Peyer's patch (tissue), 4 donors: ENCODE results near the gene FHOD3. TPM values are rescaled to one million over a fixed set of nuclear protein-coding genes. Genes with fewer than 3 reads are reported as not detected.

ENCODE experiments used
- DNase-seq, 3 donors: peaks; one replicate each; pipeline ENCODE4 v3.0.0-alpha.2; 2017 to 2019
- H3K27ac ChIP-seq, 4 donors: fragments of 200-600 bp; sonication (generic); one replicate each; pipeline ENCODE4 v1.5.1; 2016 to 2019
- H3K27me3 ChIP-seq, 2 donors: fragments of 200-600 bp; sonication (generic); one replicate each; pipeline ENCODE4 v1.5.1; 2019
- H3K36me3 ChIP-seq, 3 donors: fragments of 200-600 bp; sonication (generic); one replicate each; pipeline ENCODE4 v1.5.1; 2016 to 2019
- H3K4me1 ChIP-seq, 4 donors: fragments of 200-600 bp; sonication (generic); one replicate each; pipeline ENCODE4 v1.5.1; 2016 to 2019
- H3K4me3 ChIP-seq, 4 donors: fragments of 200-600 bp; sonication (generic); 1 replicate in 3 of 4; 2 replicates in 1 of 4; pipeline ENCODE4 v1.5.1; 2016 to 2019; ENCODE audit warnings: mild to moderate bottlenecking in 1 of 4
- H3K9me3 ChIP-seq, 4 donors: fragments of 200-600 bp; sonication (generic); one replicate each; pipeline ENCODE4 v1.5.1; 2016 to 2019; ENCODE audit warnings: mild to moderate bottlenecking in 1 of 4
- POLR2A ChIP-seq, 2 donors: fragments of 450-650 bp; IDR thresholded peaks; one replicate each; pipeline ENCODE4 v1.5.1; 2017; ENCODE audit warnings: antibody characterized with exemption in 2 of 2, mild to moderate bottlenecking in 2 of 2, moderate library complexity in 2 of 2
- total RNA-seq, 4 donors: library from RNA; depleted of rRNA; stranded (reverse); fragments of >200 nt; gene quantifications; one replicate each; pipeline ENCODE4 v1.1.0, GENCODE V29; 2016
- TF ChIP-seq, protein P1 (sequence below), 6 experiments: fragments of 450-650 bp in 4 of 6; fragments of 200-600 bp in 2 of 6; sonication (generic) in 1 of 6; IDR thresholded peaks; one replicate each; pipeline ENCODE4 v1.5.1; 2017 to 2019; ENCODE audit warnings: antibody characterized with exemption in 6 of 6, mild to moderate bottlenecking in 3 of 6, moderate library complexity in 1 of 6

FHOD3 gene
- total RNA-seq, 4 donors from 2014 or later: 0.53 to 10.7 (median 4.6) TPM

DNA sequence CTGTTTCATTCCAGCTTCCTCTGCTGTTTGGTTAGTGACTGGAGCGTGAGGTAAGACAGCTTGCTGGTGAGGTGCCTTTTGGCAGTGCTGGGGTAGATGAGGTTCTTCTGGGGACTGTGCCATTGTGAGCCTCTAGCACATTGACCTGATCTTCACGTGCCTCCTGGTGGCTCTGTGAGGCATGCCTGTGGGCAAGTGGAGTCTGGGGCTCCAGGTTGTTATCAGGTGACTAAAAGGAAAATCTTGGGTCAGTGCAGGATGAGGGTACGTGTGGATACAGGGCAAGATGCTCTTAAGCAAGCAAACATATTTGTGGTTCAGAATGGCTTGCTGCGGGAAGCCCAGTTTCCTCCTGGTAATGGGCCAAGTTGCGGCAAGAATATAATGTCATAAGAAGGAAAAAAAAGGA lies 75.4 kb downstream of the FHOD3 start:
- H3K4me1 ChIP-seq: no peaks in the 10 kb centered on the region
- no peak for DNase-seq
- H3K9me3 ChIP-seq: no peaks in the 10 kb centered on the region
- H3K4me3 ChIP-seq: no peak overlapping the region
- no peaks in the 10 kb centered on the region for H3K36me3 ChIP-seq
- TF ChIP-seq POLR2A (IDR thresholded peaks at IDR 0.05): no peak
- TF ChIP-seq, protein P1, sequence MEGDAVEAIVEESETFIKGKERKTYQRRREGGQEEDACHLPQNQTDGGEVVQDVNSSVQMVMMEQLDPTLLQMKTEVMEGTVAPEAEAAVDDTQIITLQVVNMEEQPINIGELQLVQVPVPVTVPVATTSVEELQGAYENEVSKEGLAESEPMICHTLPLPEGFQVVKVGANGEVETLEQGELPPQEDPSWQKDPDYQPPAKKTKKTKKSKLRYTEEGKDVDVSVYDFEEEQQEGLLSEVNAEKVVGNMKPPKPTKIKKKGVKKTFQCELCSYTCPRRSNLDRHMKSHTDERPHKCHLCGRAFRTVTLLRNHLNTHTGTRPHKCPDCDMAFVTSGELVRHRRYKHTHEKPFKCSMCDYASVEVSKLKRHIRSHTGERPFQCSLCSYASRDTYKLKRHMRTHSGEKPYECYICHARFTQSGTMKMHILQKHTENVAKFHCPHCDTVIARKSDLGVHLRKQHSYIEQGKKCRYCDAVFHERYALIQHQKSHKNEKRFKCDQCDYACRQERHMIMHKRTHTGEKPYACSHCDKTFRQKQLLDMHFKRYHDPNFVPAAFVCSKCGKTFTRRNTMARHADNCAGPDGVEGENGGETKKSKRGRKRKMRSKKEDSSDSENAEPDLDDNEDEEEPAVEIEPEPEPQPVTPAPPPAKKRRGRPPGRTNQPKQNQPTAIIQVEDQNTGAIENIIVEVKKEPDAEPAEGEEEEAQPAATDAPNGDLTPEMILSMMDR (IDR thresholded peaks at IDR 0.05): no peak
- no peak overlapping the region for H3K27ac ChIP-seq
- no peaks in the 10 kb centered on the region for H3K27me3 ChIP-seq

DNA sequence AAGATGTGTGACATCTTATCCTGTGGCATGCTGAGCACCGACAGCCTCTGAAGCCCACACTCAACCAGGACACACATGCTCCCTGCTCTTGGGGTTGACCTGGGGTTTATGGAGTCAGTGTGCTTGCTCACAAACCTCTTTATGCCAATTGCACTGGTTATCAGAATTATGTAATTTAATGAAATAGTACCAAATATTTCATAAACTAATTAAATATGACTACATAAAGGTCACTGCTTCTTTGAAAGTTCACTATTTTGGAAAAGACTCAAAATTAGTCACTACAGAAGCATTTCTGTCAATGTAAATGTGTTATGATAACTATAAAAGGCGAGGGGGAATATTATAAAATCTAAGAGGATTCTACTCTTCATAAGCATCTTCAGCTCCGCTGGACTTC lies 76.7 kb downstream of the FHOD3 start:
- H3K36me3 ChIP-seq: no peaks in the 10 kb centered on the region
- no peak overlapping the region for H3K4me3 ChIP-seq
- DNase-seq: no peak
- no peaks in the 10 kb centered on the region for H3K9me3 ChIP-seq
- H3K4me1 ChIP-seq: no peaks in the 10 kb centered on the region
- no peak overlapping the region for H3K27ac ChIP-seq
- no peaks in the 10 kb centered on the region for H3K27me3 ChIP-seq
- no peak for TF ChIP-seq POLR2A (IDR thresholded peaks at IDR 0.05)
- TF ChIP-seq, protein P1 (IDR thresholded peaks at IDR 0.05): no peak

DNA sequence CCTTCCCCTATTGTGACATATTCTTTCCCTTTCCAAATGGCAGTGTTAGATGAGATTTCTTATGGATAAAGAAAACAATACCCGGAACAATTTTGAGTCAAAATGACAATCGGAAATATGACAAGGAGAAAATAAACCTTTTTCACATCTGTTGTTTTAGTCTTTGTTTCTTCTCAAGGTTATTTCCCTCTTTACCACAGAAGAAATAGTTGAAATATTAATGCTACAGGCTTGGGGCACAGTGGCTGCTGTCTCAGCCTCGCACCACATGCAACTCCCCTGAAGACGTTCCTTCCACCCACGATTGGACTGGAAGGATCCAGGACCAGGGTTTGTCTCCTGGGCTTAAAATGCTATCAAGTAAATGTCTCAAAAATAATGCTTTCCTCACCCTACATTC lies 77.6 kb downstream of the FHOD3 start:
- no peak for DNase-seq
- no peaks in the 10 kb centered on the region for H3K27me3 ChIP-seq
- H3K4me1 ChIP-seq: no peaks in the 10 kb centered on the region
- H3K4me3 ChIP-seq: no peak overlapping the region
- no peak for TF ChIP-seq POLR2A (IDR thresholded peaks at IDR 0.05)
- H3K36me3 ChIP-seq: no peaks in the 10 kb centered on the region
- H3K9me3 ChIP-seq: no peaks in the 10 kb centered on the region
- no peak overlapping the region for H3K27ac ChIP-seq

DNA sequence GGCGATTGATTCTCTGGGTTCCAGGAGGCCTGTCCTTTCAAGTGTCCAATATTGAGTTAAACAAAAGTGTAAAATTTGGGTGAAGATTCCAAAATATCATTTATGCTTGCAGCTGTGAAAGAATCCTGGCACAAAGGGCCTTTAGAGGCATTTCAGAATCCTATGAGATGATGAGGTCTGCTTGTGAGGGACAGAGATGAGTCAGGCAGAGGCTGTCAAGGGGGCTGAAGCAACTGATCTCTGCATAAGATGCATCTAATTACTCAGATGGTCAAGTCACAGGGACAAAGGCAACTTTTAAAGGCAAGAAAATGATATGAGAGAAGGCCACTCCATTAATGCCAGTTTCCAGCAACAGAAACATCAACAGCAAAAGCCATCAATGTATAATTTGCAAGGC lies 78.8 kb downstream of the FHOD3 start:
- TF ChIP-seq, protein P1 (IDR thresholded peaks at IDR 0.05): no peak
- TF ChIP-seq POLR2A (IDR thresholded peaks at IDR 0.05): no peak
- DNase-seq: no peak
- H3K4me3 ChIP-seq: no peak overlapping the region
- H3K4me1 ChIP-seq: no peaks in the 10 kb centered on the region
- no peak overlapping the region for H3K27ac ChIP-seq
- no peaks in the 10 kb centered on the region for H3K27me3 ChIP-seq
- no peaks in the 10 kb centered on the region for H3K9me3 ChIP-seq
- no peaks in the 10 kb centered on the region for H3K36me3 ChIP-seq

DNA sequence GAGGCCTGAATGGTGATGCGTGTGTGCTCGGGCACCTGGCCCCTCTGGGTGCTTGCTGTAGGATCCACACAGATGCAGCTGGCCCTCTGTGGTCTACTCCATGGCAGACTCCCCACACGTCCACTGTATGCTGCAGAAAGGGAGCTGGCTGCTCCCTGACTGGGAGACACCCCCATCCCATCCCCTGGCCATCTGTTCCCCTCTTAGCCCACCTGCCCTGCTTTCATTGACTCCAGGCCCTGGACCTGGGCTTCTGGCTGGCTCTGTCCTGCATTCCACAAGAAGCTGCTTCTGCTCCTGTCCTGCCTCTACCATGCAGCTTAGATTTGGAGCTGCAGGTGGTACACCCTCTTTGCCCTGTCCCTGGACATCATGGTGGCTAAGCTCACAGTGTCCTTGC lies 80.1 kb downstream of the FHOD3 start:
- no peaks in the 10 kb centered on the region for H3K4me1 ChIP-seq
- DNase-seq: no peak
- H3K27ac ChIP-seq: no peak overlapping the region
- H3K27me3 ChIP-seq: no peaks in the 10 kb centered on the region
- no peak overlapping the region for H3K4me3 ChIP-seq
- no peaks in the 10 kb centered on the region for H3K36me3 ChIP-seq
- TF ChIP-seq, protein P1 (IDR thresholded peaks at IDR 0.05): no peak
- no peak for TF ChIP-seq POLR2A (IDR thresholded peaks at IDR 0.05)
- H3K9me3 ChIP-seq: no peaks in the 10 kb centered on the region

DNA sequence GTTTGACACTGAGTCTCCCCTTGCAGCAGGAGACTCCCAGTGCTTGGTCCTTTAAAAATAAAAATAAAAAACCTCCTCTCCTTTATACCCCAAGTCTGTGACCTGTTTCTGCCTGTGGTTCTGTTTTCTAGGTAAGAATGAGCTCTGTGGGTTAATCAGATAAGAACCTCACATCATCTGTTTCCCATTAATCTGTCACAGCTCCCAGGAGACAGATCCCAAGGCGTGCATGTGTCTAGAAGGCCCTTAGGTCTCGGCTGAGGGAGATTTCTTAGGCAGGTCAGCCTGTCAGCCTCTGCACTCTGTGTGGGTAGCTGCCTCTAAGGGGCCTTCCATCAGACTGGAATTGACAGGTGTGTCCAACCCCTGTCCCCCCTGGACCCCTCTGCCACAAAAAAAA lies 80.7 kb downstream of the FHOD3 start:
- H3K4me1 ChIP-seq: no peaks in the 10 kb centered on the region
- no peaks in the 10 kb centered on the region for H3K27me3 ChIP-seq
- H3K9me3 ChIP-seq: no peaks in the 10 kb centered on the region
- H3K36me3 ChIP-seq: no peaks in the 10 kb centered on the region
- no peak overlapping the region for H3K27ac ChIP-seq
- DNase-seq: no peak
- TF ChIP-seq, protein P1 (IDR thresholded peaks at IDR 0.05): no peak
- no peak for TF ChIP-seq POLR2A (IDR thresholded peaks at IDR 0.05)
- H3K4me3 ChIP-seq: no peak overlapping the region
